SK-N-SH treated with all-trans-retinoic acid at 6 μM for 48 hours (cell line): Measurements from ENCODE around the gene BSG.

Experiments used
- ATAC-seq: fragments of 200-7000 bp; cut with Tn5 transposase; 3 replicates; pipeline ENCODE4 v1.9.1; 2020; ENCODE audit warnings: mild to moderate bottlenecking, moderate library complexity
- ARNTL ChIP-seq: fragments of 450-650 bp; formaldehyde crosslinking; IDR thresholded peaks from 2 replicates; pipeline ENCODE4 v1.5.0; 2020; ENCODE audit warnings: low read depth, mild to moderate bottlenecking, moderate library complexity, borderline replicate concordance
- BACH2 ChIP-seq: fragments of 250-450 bp; sonication (Bioruptor Pico); IDR thresholded peaks from 2 replicates; pipeline ENCODE4 v1.9.0; 2021; ENCODE audit warnings: mild to moderate bottlenecking, borderline replicate concordance
- CSDC2 ChIP-seq: fragments of 250-450 bp; sonication (Bioruptor Pico); IDR thresholded peaks from 2 replicates; pipeline ENCODE4 v1.5.0; 2020; ENCODE audit warnings: mild to moderate bottlenecking, moderate library complexity
- ESRRG ChIP-seq: fragments of 250-450 bp; sonication (Bioruptor Pico); IDR thresholded peaks from 2 replicates; pipeline ENCODE4 v1.6.1; 2021; ENCODE audit warnings: mild to moderate bottlenecking
- GLIS3 ChIP-seq: fragments of 250-450 bp; sonication (Bioruptor Pico); IDR thresholded peaks from 2 replicates; pipeline ENCODE4 v1.5.0; 2020; ENCODE audit warnings: mild to moderate bottlenecking, moderate library complexity
- ISL1 ChIP-seq: fragments of 250-450 bp; sonication (Bioruptor Pico); IDR thresholded peaks from 2 replicates; pipeline ENCODE4 v2.1.2; 2022; ENCODE audit warnings: mild to moderate bottlenecking, moderate library complexity
- OSR1 ChIP-seq: fragments of 250-450 bp; sonication (Bioruptor Pico); IDR thresholded peaks from 2 replicates; pipeline ENCODE4 v1.8.0; 2022; ENCODE audit warnings: moderate library complexity, mild to moderate bottlenecking, inconsistent platforms
- PPARA ChIP-seq: fragments of 250-450 bp; sonication (Bioruptor Pico); IDR thresholded peaks from 2 replicates; pipeline ENCODE4 v1.5.0; 2020; ENCODE audit warnings: mild to moderate bottlenecking, borderline replicate concordance
- RARB ChIP-seq: fragments of 250-450 bp; sonication (Bioruptor Pico); IDR thresholded peaks from 2 replicates; pipeline ENCODE4 v1.8.0; 2021; ENCODE audit warnings: mild to moderate bottlenecking, moderate library complexity
- SNAI2 ChIP-seq: fragments of 250-450 bp; sonication (Bioruptor Pico); IDR thresholded peaks from 2 replicates; pipeline ENCODE4 v1.5.0; 2020; ENCODE audit warnings: mild to moderate bottlenecking, moderate library complexity
- TCF4 ChIP-seq: fragments of 250-450 bp; sonication (Bioruptor Pico); IDR thresholded peaks from 2 replicates; pipeline ENCODE4 v1.8.0; 2021; ENCODE audit warnings: mild to moderate bottlenecking, moderate library complexity, borderline replicate concordance
- TOX ChIP-seq: fragments of 250-450 bp; sonication (Bioruptor Pico); IDR thresholded peaks from 2 replicates; pipeline ENCODE4 v1.8.0; 2021; ENCODE audit warnings: mild to moderate bottlenecking, moderate library complexity, borderline replicate concordance
- ZC3H10 ChIP-seq: fragments of 250-450 bp; sonication (Bioruptor Pico); IDR thresholded peaks from 2 replicates; pipeline ENCODE4 v1.5.1; 2021; ENCODE audit warnings: mild to moderate bottlenecking, moderate library complexity
- ZFP3 ChIP-seq: fragments of 250-450 bp; sonication (Bioruptor Pico); IDR thresholded peaks from 2 replicates; pipeline ENCODE4 v1.5.0; 2020; ENCODE audit warnings: mild to moderate bottlenecking, moderate library complexity
- ZFP30 ChIP-seq: fragments of 450-650 bp; formaldehyde crosslinking; IDR thresholded peaks from 2 replicates; pipeline ENCODE4 v1.5.0; 2022; ENCODE audit warnings: mild to moderate bottlenecking, moderate library complexity
- ZNF565 ChIP-seq: fragments of 450-650 bp; formaldehyde crosslinking; conservative IDR thresholded peaks from 2 replicates; pipeline ENCODE4 v1.5.0; 2020; ENCODE audit warnings: low read depth, mild to moderate bottlenecking, moderate library complexity
- ZNF70 ChIP-seq: fragments of 450-650 bp; formaldehyde crosslinking; IDR thresholded peaks from 2 replicates; pipeline ENCODE4 v1.5.0; 2020; ENCODE audit warnings: mild to moderate bottlenecking, moderate library complexity
- ZNF8 ChIP-seq: fragments of 450-650 bp; formaldehyde crosslinking; IDR thresholded peaks from 2 replicates; pipeline ENCODE4 v1.5.0; 2020; ENCODE audit warnings: mild to moderate bottlenecking, moderate library complexity
- TF ChIP-seq, protein P1 (sequence below): fragments of 250-450 bp; sonication (Bioruptor Pico); IDR thresholded peaks from 2 replicates; pipeline ENCODE4 v1.8.0; 2020; ENCODE audit warnings: mild to moderate bottlenecking, moderate library complexity, borderline replicate concordance
- TF ChIP-seq, protein P2 (sequence below): fragments of 250-450 bp; sonication (Bioruptor Pico); IDR thresholded peaks from 2 replicates; pipeline ENCODE4 v1.5.1; 2021; ENCODE audit warnings: mild to moderate bottlenecking, moderate library complexity
- TF ChIP-seq, protein P3 (sequence below): fragments of 250-450 bp; sonication (Bioruptor Pico); IDR thresholded peaks from 2 replicates; pipeline ENCODE4 v1.8.0; 2021; ENCODE audit warnings: low read depth, mild to moderate bottlenecking, moderate library complexity, borderline replicate concordance
- TF ChIP-seq, protein P4 (sequence below): fragments of 250-450 bp; sonication (Bioruptor Pico); IDR thresholded peaks from 2 replicates; pipeline ENCODE4 v1.5.1; 2020; ENCODE audit warnings: low read depth, mild to moderate bottlenecking, moderate library complexity

The BSG gene

DNA sequence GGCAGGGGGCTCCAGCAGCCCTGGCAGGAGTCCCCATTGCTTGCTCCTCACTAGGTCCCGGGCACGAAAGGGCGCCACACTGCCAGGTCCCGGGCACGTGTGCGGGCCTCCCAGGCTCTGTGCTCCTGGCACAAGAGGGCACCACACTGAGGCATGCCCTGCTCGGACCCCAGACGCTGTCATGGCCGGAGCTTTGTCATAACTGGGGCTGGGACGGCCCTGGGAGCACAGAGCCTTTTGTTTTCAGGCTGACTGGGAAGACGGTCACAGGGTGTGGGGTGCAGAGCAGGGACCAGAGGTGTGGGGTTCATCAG lies 7.4 kb downstream of the BSG start:
- TF ChIP-seq PPARA (CRISPR knock-in tag) (no peak), ARNTL (CRISPR knock-in tag) (no peak), ZNF8 (CRISPR knock-in tag) (no peak), ZNF70 (CRISPR knock-in tag) (no peak), RARB (CRISPR knock-in tag) (no peak)
- TF ChIP-seq, protein P1, sequence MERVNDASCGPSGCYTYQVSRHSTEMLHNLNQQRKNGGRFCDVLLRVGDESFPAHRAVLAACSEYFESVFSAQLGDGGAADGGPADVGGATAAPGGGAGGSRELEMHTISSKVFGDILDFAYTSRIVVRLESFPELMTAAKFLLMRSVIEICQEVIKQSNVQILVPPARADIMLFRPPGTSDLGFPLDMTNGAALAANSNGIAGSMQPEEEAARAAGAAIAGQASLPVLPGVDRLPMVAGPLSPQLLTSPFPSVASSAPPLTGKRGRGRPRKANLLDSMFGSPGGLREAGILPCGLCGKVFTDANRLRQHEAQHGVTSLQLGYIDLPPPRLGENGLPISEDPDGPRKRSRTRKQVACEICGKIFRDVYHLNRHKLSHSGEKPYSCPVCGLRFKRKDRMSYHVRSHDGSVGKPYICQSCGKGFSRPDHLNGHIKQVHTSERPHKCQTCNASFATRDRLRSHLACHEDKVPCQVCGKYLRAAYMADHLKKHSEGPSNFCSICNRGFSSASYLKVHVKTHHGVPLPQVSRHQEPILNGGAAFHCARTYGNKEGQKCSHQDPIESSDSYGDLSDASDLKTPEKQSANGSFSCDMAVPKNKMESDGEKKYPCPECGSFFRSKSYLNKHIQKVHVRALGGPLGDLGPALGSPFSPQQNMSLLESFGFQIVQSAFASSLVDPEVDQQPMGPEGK (CRISPR knock-in tag), result no peak
- no peak for ATAC-seq

DNA sequence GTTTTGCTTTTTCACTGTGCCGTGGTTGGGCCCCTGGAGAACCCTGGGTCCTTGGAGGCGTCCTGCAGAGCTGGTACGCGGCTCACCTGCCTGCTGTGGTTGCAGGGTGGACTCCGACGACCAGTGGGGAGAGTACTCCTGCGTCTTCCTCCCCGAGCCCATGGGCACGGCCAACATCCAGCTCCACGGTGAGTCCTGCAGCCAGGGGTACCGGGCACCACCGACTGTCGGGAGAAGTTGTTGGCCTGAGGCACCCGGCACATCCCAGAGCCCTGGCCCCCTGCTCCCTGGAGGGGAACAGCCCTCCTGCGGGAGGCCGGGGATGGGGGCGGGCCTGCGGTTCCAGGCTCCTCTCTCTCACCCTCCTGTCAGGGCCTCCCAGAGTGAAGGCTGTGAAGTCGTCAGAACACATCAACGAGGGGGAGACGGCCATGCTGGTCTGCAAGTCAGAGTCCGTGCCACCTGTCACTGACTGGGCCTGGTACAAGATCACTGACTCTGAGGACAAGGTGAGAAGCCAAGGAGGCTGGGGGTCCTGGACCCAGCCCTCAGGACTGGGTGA lies 8.0 kb downstream of the BSG start:
- no peak for ATAC-seq
- TF ChIP-seq ZNF565 (CRISPR knock-in tag), result no peak
- TF ChIP-seq, protein P2, sequence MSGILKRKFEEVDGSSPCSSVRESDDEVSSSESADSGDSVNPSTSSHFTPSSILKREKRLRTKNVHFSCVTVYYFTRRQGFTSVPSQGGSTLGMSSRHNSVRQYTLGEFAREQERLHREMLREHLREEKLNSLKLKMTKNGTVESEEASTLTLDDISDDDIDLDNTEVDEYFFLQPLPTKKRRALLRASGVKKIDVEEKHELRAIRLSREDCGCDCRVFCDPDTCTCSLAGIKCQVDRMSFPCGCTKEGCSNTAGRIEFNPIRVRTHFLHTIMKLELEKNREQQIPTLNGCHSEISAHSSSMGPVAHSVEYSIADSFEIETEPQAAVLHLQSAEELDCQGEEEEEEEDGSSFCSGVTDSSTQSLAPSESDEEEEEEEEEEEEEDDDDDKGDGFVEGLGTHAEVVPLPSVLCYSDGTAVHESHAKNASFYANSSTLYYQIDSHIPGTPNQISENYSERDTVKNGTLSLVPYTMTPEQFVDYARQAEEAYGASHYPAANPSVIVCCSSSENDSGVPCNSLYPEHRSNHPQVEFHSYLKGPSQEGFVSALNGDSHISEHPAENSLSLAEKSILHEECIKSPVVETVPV (CRISPR knock-in tag), result no peak
- TF ChIP-seq OSR1, result no peak
- no peak for TF ChIP-seq ESRRG (CRISPR knock-in tag)
- no peak for TF ChIP-seq GLIS3
- TF ChIP-seq ZNF70 (CRISPR knock-in tag), result no peak
- TF ChIP-seq ARNTL (CRISPR knock-in tag), result no peak
- TF ChIP-seq BACH2 (CRISPR knock-in tag), result no peak
- no peak for TF ChIP-seq TOX
- no peak for TF ChIP-seq RARB (CRISPR knock-in tag)
- TF ChIP-seq ZC3H10, result no peak
- TF ChIP-seq, all 23 proteins: peak for 0

DNA sequence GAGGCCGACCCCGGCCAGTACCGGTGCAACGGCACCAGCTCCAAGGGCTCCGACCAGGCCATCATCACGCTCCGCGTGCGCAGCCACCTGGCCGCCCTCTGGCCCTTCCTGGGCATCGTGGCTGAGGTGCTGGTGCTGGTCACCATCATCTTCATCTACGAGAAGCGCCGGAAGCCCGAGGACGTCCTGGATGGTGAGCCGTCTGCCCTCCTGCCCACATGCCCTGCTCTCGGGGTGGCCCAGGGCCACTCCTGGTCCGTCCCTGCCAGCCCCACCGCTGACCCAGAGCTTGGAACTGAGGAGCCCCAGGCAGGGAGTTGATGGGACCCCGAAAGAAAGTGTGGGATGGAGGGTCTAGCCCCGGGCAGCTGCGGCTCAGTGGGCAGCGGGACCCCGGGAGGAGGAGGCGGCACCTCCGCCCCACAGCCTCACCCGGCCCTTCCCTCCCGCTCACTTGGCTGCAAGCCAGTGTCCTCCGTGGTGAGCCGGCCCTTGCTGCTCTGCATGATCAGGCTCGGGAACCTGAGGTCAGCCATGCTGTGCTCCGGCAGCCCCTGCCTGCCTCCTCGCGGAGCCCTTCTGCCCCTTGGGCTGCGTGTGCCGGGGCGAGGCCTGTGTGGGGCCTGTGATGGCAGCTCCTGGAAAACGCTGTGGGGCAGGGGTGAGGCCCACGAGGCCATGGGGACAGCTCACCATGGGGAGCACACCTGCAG lies 9.2 kb downstream of the BSG start:
- ATAC-seq, result no peak
- no peak for TF ChIP-seq PPARA (CRISPR knock-in tag)
- TF ChIP-seq, protein P2 (CRISPR knock-in tag), result no peak
- no peak for TF ChIP-seq CSDC2 (CRISPR knock-in tag)
- TF ChIP-seq TCF4, result no peak
- TF ChIP-seq ARNTL (CRISPR knock-in tag), result no peak

DNA sequence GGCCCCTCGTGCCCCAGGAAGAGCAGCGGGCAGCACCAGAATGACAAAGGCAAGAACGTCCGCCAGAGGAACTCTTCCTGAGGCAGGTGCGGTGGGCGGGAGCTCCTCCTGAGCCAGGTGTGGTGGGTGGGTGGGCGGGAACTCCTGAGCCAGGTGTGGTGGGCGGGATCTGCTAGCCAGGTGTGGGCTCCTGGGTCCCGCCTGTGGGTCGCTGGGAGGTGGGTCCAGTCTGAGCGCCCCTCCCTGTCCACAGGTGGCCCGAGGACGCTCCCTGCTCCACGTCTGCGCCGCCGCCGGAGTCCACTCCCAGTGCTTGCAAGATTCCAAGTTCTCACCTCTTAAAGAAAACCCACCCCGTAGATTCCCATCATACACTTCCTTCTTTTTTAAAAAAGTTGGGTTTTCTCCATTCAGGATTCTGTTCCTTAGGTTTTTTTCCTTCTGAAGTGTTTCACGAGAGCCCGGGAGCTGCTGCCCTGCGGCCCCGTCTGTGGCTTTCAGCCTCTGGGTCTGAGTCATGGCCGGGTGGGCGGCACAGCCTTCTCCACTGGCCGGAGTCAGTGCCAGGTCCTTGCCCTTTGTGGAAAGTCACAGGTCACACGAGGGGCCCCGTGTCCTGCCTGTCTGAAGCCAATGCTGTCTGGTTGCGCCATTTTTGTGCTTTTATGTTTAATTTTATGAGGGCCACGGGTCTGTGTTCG lies 10.3 kb downstream of the BSG start:
- TF ChIP-seq ZNF565 (CRISPR knock-in tag) (no peak), ZFP3 (CRISPR knock-in tag) (no peak), TOX (no peak), ESRRG (CRISPR knock-in tag) (no peak), RARB (CRISPR knock-in tag) (no peak), ZNF8 (CRISPR knock-in tag) (no peak), ZFP30 (CRISPR knock-in tag) (no peak), ZC3H10 (no peak), CSDC2 (CRISPR knock-in tag) (no peak), SNAI2 (CRISPR knock-in tag) (no peak), TCF4 (no peak), ISL1 (CRISPR knock-in tag) (no peak), OSR1 (no peak), ARNTL (CRISPR knock-in tag) (no peak), ZNF70 (CRISPR knock-in tag) (no peak), PPARA (CRISPR knock-in tag) (no peak)
- TF ChIP-seq, protein P3, sequence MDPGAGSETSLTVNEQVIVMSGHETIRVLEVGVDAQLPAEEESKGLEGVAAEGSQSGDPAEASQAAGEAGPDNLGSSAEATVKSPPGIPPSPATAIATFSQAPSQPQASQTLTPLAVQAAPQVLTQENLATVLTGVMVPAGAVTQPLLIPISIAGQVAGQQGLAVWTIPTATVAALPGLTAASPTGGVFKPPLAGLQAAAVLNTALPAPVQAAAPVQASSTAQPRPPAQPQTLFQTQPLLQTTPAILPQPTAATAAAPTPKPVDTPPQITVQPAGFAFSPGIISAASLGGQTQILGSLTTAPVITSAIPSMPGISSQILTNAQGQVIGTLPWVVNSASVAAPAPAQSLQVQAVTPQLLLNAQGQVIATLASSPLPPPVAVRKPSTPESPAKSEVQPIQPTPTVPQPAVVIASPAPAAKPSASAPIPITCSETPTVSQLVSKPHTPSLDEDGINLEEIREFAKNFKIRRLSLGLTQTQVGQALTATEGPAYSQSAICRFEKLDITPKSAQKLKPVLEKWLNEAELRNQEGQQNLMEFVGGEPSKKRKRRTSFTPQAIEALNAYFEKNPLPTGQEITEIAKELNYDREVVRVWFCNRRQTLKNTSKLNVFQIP (CRISPR knock-in tag), result no peak
- TF ChIP-seq, protein P1 (CRISPR knock-in tag), result no peak
- TF ChIP-seq, protein P4, sequence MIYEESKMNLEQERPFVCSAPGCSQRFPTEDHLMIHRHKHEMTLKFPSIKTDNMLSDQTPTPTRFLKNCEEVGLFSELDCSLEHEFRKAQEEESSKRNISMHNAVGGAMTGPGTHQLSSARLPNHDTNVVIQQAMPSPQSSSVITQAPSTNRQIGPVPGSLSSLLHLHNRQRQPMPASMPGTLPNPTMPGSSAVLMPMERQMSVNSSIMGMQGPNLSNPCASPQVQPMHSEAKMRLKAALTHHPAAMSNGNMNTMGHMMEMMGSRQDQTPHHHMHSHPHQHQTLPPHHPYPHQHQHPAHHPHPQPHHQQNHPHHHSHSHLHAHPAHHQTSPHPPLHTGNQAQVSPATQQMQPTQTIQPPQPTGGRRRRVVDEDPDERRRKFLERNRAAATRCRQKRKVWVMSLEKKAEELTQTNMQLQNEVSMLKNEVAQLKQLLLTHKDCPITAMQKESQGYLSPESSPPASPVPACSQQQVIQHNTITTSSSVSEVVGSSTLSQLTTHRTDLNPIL (CRISPR knock-in tag), result no peak
- TF ChIP-seq, protein P2 (CRISPR knock-in tag), result no peak
- ATAC-seq, result no peak
